ENCODE data around the gene ANKRD6.

- no peak for TF ChIP-seq CTCF (IDR thresholded peaks at IDR 0.05; ENCODE audit: extremely low read depth in 1 of 2, insufficient read depth in 1 of 2, low read depth in 1 of 2, low read length in 2 of 2)
- TF ChIP-seq MAX (IDR thresholded peaks at IDR 0.05; ENCODE audit: insufficient read depth, insufficient read length) = no peak
- TF ChIP-seq POLR2AphosphoS5 (IDR thresholded peaks at IDR 0.05; ENCODE audit: insufficient read depth, low read depth, low read length) = no peak
- no peak for TF ChIP-seq EZH2 (IDR thresholded peaks at IDR 0.05; ENCODE audit: borderline replicate concordance, low read depth, low read length, severe bottlenecking)
These were observed 25.8 kb downstream of the ANKRD6 start for GRCh38 chr6:89458704-89459103.
